ENCODE results near the gene IRAK1.

Gene IRAK1

GRCh38 chrX:154027986-154028385 is 8.3 kb upstream of the IRAK1 start:
- no peak overlapping the region for H2AFZ ChIP-seq (ENCODE audit: low read depth)
- no peaks in the 10 kb centered on the region for H3K79me2 ChIP-seq (ENCODE audit: insufficient read depth, low read depth)
- H3K9ac ChIP-seq: no peak overlapping the region
- H3K4me1 ChIP-seq (ENCODE audit: low read depth, poor library complexity, severe bottlenecking): no peaks in the 10 kb centered on the region
- no peaks in the 10 kb centered on the region for H4K20me1 ChIP-seq (ENCODE audit: insufficient read depth)
- no peak for TF ChIP-seq CTCF (conservative IDR thresholded peaks at IDR 0.05; ENCODE audit: low read depth, low read length)
- H3K27me3 ChIP-seq (ENCODE audit: insufficient read depth, low read depth): no peaks in the 10 kb centered on the region
- H3K4me2 ChIP-seq: no peak overlapping the region
- H3K27ac ChIP-seq: no peak overlapping the region
- no peaks in the 10 kb centered on the region for H3K36me3 ChIP-seq (ENCODE audit: insufficient read depth)
- H3K4me3 ChIP-seq (IDR thresholded peaks at IDR 0.05; ENCODE audit: insufficient read depth, low read depth, low read length): no peak overlapping the region

- Histone ChIP-seq H3K79me2 (ENCODE audit: insufficient read depth, low read depth) (no peaks in the 10 kb centered on the region), H3K27ac (no peak overlapping the region), H3K27me3 (ENCODE audit: insufficient read depth, low read depth) (no peaks in the 10 kb centered on the region), H3K36me3 (ENCODE audit: insufficient read depth) (no peaks in the 10 kb centered on the region), H3K4me2 (no peak overlapping the region), H3K4me3 (IDR thresholded peaks at IDR 0.05; ENCODE audit: insufficient read depth, low read depth, low read length) (no peak overlapping the region), H3K4me1 (ENCODE audit: low read depth, poor library complexity, severe bottlenecking) (no peaks in the 10 kb centered on the region), H3K9ac (no peak overlapping the region), H2AFZ (ENCODE audit: low read depth) (no peak overlapping the region), H4K20me1 (ENCODE audit: insufficient read depth) (no peaks in the 10 kb centered on the region)
- no peak for TF ChIP-seq CTCF (conservative IDR thresholded peaks at IDR 0.05; ENCODE audit: low read depth, low read length)
Observed at GRCh38 chrX:154027022-154027402, 7.3 kb upstream of the IRAK1 start.

- Histone ChIP-seq H3K27me3 (ENCODE audit: insufficient read depth, low read depth) (no peaks in the 10 kb centered on the region), H3K9ac (no peak overlapping the region), H3K27ac (no peak overlapping the region), H2AFZ (ENCODE audit: low read depth) (no peak overlapping the region), H3K36me3 (ENCODE audit: insufficient read depth) (no peaks in the 10 kb centered on the region), H3K4me1 (ENCODE audit: low read depth, poor library complexity, severe bottlenecking) (no peaks in the 10 kb centered on the region), H3K79me2 (ENCODE audit: insufficient read depth, low read depth) (no peaks in the 10 kb centered on the region), H3K4me3 (IDR thresholded peaks at IDR 0.05; ENCODE audit: insufficient read depth, low read depth, low read length) (no peak overlapping the region), H3K4me2 (no peak overlapping the region), H4K20me1 (ENCODE audit: insufficient read depth) (no peaks in the 10 kb centered on the region)
- no peak for TF ChIP-seq CTCF (conservative IDR thresholded peaks at IDR 0.05; ENCODE audit: low read depth, low read length)
Observed at GRCh38 chrX:154026136-154027021, 6.7 kb upstream of the IRAK1 start.

- H3K27me3 ChIP-seq (ENCODE audit: insufficient read depth, low read depth): no peaks in the 10 kb centered on the region
- no peaks in the 10 kb centered on the region for H3K36me3 ChIP-seq (ENCODE audit: insufficient read depth)
- H3K79me2 ChIP-seq (ENCODE audit: insufficient read depth, low read depth): no peaks in the 10 kb centered on the region
- no peaks in the 10 kb centered on the region for H3K4me1 ChIP-seq (ENCODE audit: low read depth, poor library complexity, severe bottlenecking)
- H3K4me2 ChIP-seq: no peak overlapping the region
- no peak overlapping the region for H3K4me3 ChIP-seq (IDR thresholded peaks at IDR 0.05; ENCODE audit: insufficient read depth, low read depth, low read length)
- H3K27ac ChIP-seq: no peak overlapping the region
- no peak overlapping the region for H3K9ac ChIP-seq
- H4K20me1 ChIP-seq (ENCODE audit: insufficient read depth): no peaks in the 10 kb centered on the region
- no peak overlapping the region for H2AFZ ChIP-seq (ENCODE audit: low read depth)
- no peak for TF ChIP-seq CTCF (conservative IDR thresholded peaks at IDR 0.05; ENCODE audit: low read depth, low read length)
Observed at GRCh38 chrX:154025230-154025629, 5.5 kb upstream of the IRAK1 start.
